K562 (cell line): ENCODE data around the gene EVPL. TPM values are rescaled to one million over a fixed set of nuclear protein-coding genes. Genes with fewer than 3 reads are reported as not detected.

Experiments
- ATAC-seq: fragments of 200-7000 bp; cut with Tn5 transposase; 3 replicates; pipeline ENCODE4 v1.9.1; 2020; ENCODE audit warnings: moderate library complexity
- BruUV-seq: library from RNA; stranded (reverse); fragments of 400-500 nt; replicated peaks from 2 replicates; lab custom pipeline; 2021; lab: Mats Ljungman, UMichigan
- CTCF ChIA-PET: fragments of 300-600 bp; formaldehyde crosslinking; extraction: SDS; loops from one replicate; lab custom pipeline; 2021; ENCODE audit warnings: low intra/inter-chr PET ratio; lab: Yijun Ruan, JAX
- POLR2A ChIA-PET: fragments of 300-600, 350-650 bp; sonication (Branson Sonifier 250); formaldehyde crosslinking; extraction: SDS; loops from one replicate; lab custom pipeline; 2021; ENCODE audit warnings: antibody characterized with exemption, inconsistent platforms; lab: Yijun Ruan, JAX
- DNase-seq, 4 experiments: peaks; one replicate each; pipeline versions ENCODE4 v3.0.0 to v3.0.0-alpha.2; 2011 to 2018; ENCODE audit warnings: low spot score in 3 of 4, mixed read lengths in 3 of 4; ENCODE audit errors: extremely low read depth in 1 of 4
- FAIRE-seq: peaks from 2 replicates; lab custom pipeline; 2011; peaks lifted over from hg19 to GRCh38; lab: Jason Lieb, UNC
- H2AFZ ChIP-seq: 2 replicates; pipeline ENCODE4 v1.6.0; 2011; ENCODE audit warnings: low read depth, low read length, control low read depth, inconsistent platforms
- H3K27ac ChIP-seq: fragments of 200-600 bp; 3 replicates; pipeline ENCODE4 v1.8.0; 2011; ENCODE audit warnings: low read depth, mild to moderate bottlenecking, control low read depth, inconsistent platforms, low read length, moderate library complexity, mixed read lengths; ENCODE audit errors: extremely low read depth
- H3K27me3 ChIP-seq, 2 experiments: fragments of 300-600 bp in 1 of 2; 2 replicates in 1 of 2; 3 replicates in 1 of 2; pipeline versions ENCODE4 v1.6.0 to v1.8.0; 2011; ENCODE audit warnings: inconsistent platforms in 2 of 2, low read length in 2 of 2, mild to moderate bottlenecking in 1 of 2, mixed read lengths in 1 of 2, moderate library complexity in 1 of 2; ENCODE audit not compliant: control insufficient read depth in 2 of 2, insufficient read depth in 2 of 2
- H3K36me3 ChIP-seq: fragments of 300-600 bp; 3 replicates; pipeline ENCODE4 v1.8.0; 2011; ENCODE audit warnings: mild to moderate bottlenecking, low read length, inconsistent platforms; ENCODE audit not compliant: control insufficient read depth, insufficient read depth
- H3K4me1 ChIP-seq, 2 experiments: fragments of 200-600 bp in 1 of 2; replicated peaks in 1 of 2; 2 replicates in 1 of 2; 3 replicates in 1 of 2; pipeline versions ENCODE4 v1.5.1 to v1.8.0; 2011; ENCODE audit warnings: inconsistent platforms in 2 of 2, low read length in 2 of 2, mild to moderate bottlenecking in 1 of 2, mixed read lengths in 1 of 2, moderate library complexity in 1 of 2; ENCODE audit not compliant: control insufficient read depth in 2 of 2, insufficient read depth in 2 of 2
- H3K4me2 ChIP-seq: 2 replicates; pipeline ENCODE4 v1.6.1; 2011; ENCODE audit warnings: low read length, control low read depth, inconsistent platforms, mixed read lengths; ENCODE audit not compliant: insufficient read depth
- H3K4me3 ChIP-seq: fragments of 200-600 bp; sonication (generic), shearing (Covaris generic); 2 replicates; pipeline ENCODE4 v1.5.1; 2016; ENCODE audit warnings: control low read depth, inconsistent platforms
- H3K79me2 ChIP-seq: fragments of 200-600 bp; 3 replicates; pipeline ENCODE4 v1.8.0; 2011; ENCODE audit warnings: low read length, inconsistent platforms; ENCODE audit not compliant: control insufficient read depth, insufficient read depth
- H3K9ac ChIP-seq, 2 experiments: 2 replicates each; pipeline versions ENCODE4 v1.6.0 to v1.6.1; 2011; ENCODE audit warnings: low read depth in 2 of 2, low read length in 2 of 2, control low read depth in 1 of 2, inconsistent platforms in 1 of 2, mild to moderate bottlenecking in 1 of 2, mixed read lengths in 1 of 2; ENCODE audit not compliant: insufficient read depth in 1 of 2
- H3K9me1 ChIP-seq: one replicate; pipeline ENCODE4 v1.6.0; 2011; ENCODE audit warnings: inconsistent platforms, mild to moderate bottlenecking, low read length, moderate library complexity; ENCODE audit not compliant: control insufficient read depth, insufficient read depth
- H3K9me3 ChIP-seq: replicated peaks from 2 replicates; pipeline ENCODE4 v1.5.1; 2011; ENCODE audit warnings: low read depth, low read length, inconsistent platforms; ENCODE audit not compliant: control insufficient read depth, insufficient read depth
- H4K20me1 ChIP-seq: replicated peaks from 2 replicates; pipeline ENCODE4 v1.6.1; 2011; ENCODE audit warnings: low read length, inconsistent platforms, mixed read lengths; ENCODE audit not compliant: control insufficient read depth, insufficient read depth
- ARID3B ChIP-seq: fragments of 250-450 bp; sonication (Bioruptor Pico); IDR thresholded peaks from 2 replicates; pipeline ENCODE4 v1.4.0; 2020; ENCODE audit warnings: borderline replicate concordance
- ATF3 ChIP-seq, 2 experiments: fragments of 450-650 bp in 1 of 2; sonication (generic) in 1 of 2; formaldehyde crosslinking in 1 of 2; IDR thresholded peaks in 1 of 2; conservative IDR thresholded peaks in 1 of 2; 2 replicates each; pipeline versions ENCODE4 v1.6.1 to v1.8.1; 2016 to 2023; ENCODE audit warnings: mild to moderate bottlenecking in 2 of 2, moderate library complexity in 2 of 2, inconsistent platforms in 1 of 2, missing genetic modification reagents in 1 of 2
- BCOR ChIP-seq: fragments of 450-650 bp; IDR thresholded peaks from 2 replicates; pipeline ENCODE4 v1.6.1; 2016
- BRD9 ChIP-seq: fragments of 450-650 bp; IDR thresholded peaks from 2 replicates; pipeline ENCODE4 v1.6.1; 2018; ENCODE audit warnings: low read depth; ENCODE audit not compliant: partially characterized antibody
- DPF2 ChIP-seq: fragments of 450-650 bp; IDR thresholded peaks from 2 replicates; pipeline ENCODE4 v1.6.1; 2016
- ELF2 ChIP-seq: fragments of 250-450 bp; sonication (Bioruptor Pico); IDR thresholded peaks from 2 replicates; pipeline ENCODE4 v1.5.0; 2021; ENCODE audit warnings: mild to moderate bottlenecking
- ELF4 ChIP-seq: fragments of 450-650 bp; formaldehyde crosslinking; IDR thresholded peaks from 2 replicates; pipeline ENCODE4 v1.4.0; 2022; ENCODE audit warnings: missing genetic modification characterization
- ETV5 ChIP-seq: sonication (generic); formaldehyde crosslinking; IDR thresholded peaks from 2 replicates; pipeline ENCODE4 v1.4.0; 2020; ENCODE audit warnings: low read depth, mild to moderate bottlenecking, missing genetic modification reagents
- HDAC1 ChIP-seq, 2 experiments: fragments of 450-650 bp; IDR thresholded peaks; 2 replicates each; pipeline ENCODE4 v1.6.1; 2016 to 2017; ENCODE audit warnings: inconsistent platforms in 1 of 2, mild to moderate bottlenecking in 1 of 2, moderate library complexity in 1 of 2
- KAT2B ChIP-seq: IDR thresholded peaks from one replicate; pipeline ENCODE4 v1.6.1; 2012; ENCODE audit warnings: low read depth, mild to moderate bottlenecking, control low read depth, inconsistent platforms, low read length, moderate library complexity
- KDM1A ChIP-seq, 2 experiments: fragments of 450-650 bp; IDR thresholded peaks; 2 replicates each; pipeline ENCODE4 v1.6.1; 2016; ENCODE audit warnings: mild to moderate bottlenecking in 2 of 2
- MAFG ChIP-seq: fragments of 450-650 bp; conservative IDR thresholded peaks from 2 replicates; pipeline ENCODE4 v1.6.1; 2016; ENCODE audit warnings: missing genetic modification characterization, missing compliant biosample characterization
- POLR2G ChIP-seq: fragments of 200-400 bp; formaldehyde crosslinking; IDR thresholded peaks from 2 replicates; pipeline ENCODE4 v1.6.1; 2017; ENCODE audit warnings: low read depth, mild to moderate bottlenecking, antibody characterized with exemption, low read length, moderate library complexity
- SMARCA4 ChIP-seq: fragments of 450-650 bp; IDR thresholded peaks from 2 replicates; pipeline ENCODE4 v1.6.1; 2016
- SMARCE1 ChIP-seq: fragments of 450-650 bp; IDR thresholded peaks from 2 replicates; pipeline ENCODE4 v1.7.1; 2016; ENCODE audit warnings: mild to moderate bottlenecking
- XRCC4 ChIP-seq: IDR thresholded peaks from one replicate; pipeline ENCODE4 v1.6.1; 2011; ENCODE audit not compliant: insufficient read depth, insufficient read length; ENCODE audit errors: extremely low read depth
- ZBTB33 ChIP-seq: sonication (generic); formaldehyde crosslinking; IDR thresholded peaks from 2 replicates; pipeline ENCODE4 v1.8.1; 2023; ENCODE audit warnings: mild to moderate bottlenecking, missing genetic modification reagents
- ZNF384 ChIP-seq: IDR thresholded peaks from 2 replicates; pipeline ENCODE4 v1.6.1; 2012; ENCODE audit warnings: low read depth, low read length, improper control_type of control experiment
- WGBS: fragments of 100-300 bp; shearing (Covaris generic); methylation state at CpG from one replicate; pipeline ENCODE4 v1.1.6; 2016; ENCODE audit warnings: low coverage, mixed read lengths; ENCODE audit not compliant: insufficient coverage; ENCODE audit errors: missing lambda C conversion rate; 5-methylcytosine and 5-hydroxymethylcytosine counted together
- in situ Hi-C: fragments of 300-500 bp; cut with MboI; formaldehyde crosslinking; loops from 4 replicates; pipeline ENCODE4 v1.15.0; 2018; ENCODE audit warnings: inconsistent platforms, mixed read lengths
- intact Hi-C: fragments of 100-400 bp; cut with micrococcal nuclease; formaldehyde crosslinking; loops from 2 replicates; pipeline ENCODE4 v1.14.2; 2022
- polyA plus RNA-seq, 8 experiments: library from polyadenylated mRNA; depleted of rRNA in 4 of 8; stranded (reverse) in 5 of 8; unstranded in 3 of 8; fragments of >200 nt; fragmentation: Nextera tagmentation in 2 of 8; fragmentation: Illumina TruSeq in 1 of 8; extraction: Ambion mirVana in 2 of 8; extraction: Trizol in 1 of 8; gene quantifications; 2 replicates each; pipeline versions ENCODE4 v1.2.1 to v1.2.3, GENCODE V29; 2011 to 2014; ENCODE audit warnings: inconsistent platforms in 1 of 8, missing spikeins in 1 of 8
- total RNA-seq, 7 experiments: library from RNA; depleted of rRNA in 6 of 7; stranded (reverse); fragments of >200 nt in 6 of 7; fragmentation: Illumina TruSeq in 2 of 7; extraction: Trizol in 2 of 7; gene quantifications; 2 replicates each; pipeline versions ENCODE4 v1.2.1 to v1.2.3, GENCODE V29; 2011 to 2021; ENCODE audit warnings: low replicate concordance in 1 of 7

EVPL gene
- total and polyA plus RNA-seq, 9 of the 15 experiments (the other 6 are each of a cell fraction or from before 2014, with no cell fraction given), result 0.08 to 0.18 (median 0.16) TPM; not detected in 5

GRCh38 chr17:75980188-75981018 is 46.7 kb downstream of the EVPL start:
- 35% methylated on average over 18 of the region's 18 CpGs for WGBS
- Histone ChIP-seq H3K36me3 (peaks cover 3% of the 10 kb centered on the region; the same call in 1 of the 3 replicates), H3K4me2 (peak overlapping the region; percentile 96), H3K79me2 (peaks cover 38% of the 10 kb centered on the region), H4K20me1 (no peaks in the 10 kb centered on the region), H3K27me3 (no peaks in the 10 kb centered on the region), H3K9me1 (no peaks in the 10 kb centered on the region), H2AFZ (peak overlapping the region; percentile 95; the same call in 1 of the 2 replicates), H3K4me1 (peaks cover 34 to 43% of the 10 kb centered on the region in 2 experiments), H3K27ac (peak overlapping the region; percentile 78), H3K4me3 (peak overlapping the region; percentile 67), H3K9ac (peak overlapping the region; percentile 79 to 96), H3K9me3 (no peaks in the 10 kb centered on the region)
- ChIA-PET POLR2A (interaction anchor here (0.6 to 1.5 kb wide), 8 partner anchors 10 to 240 kb away, joined by 3 to 5 read pairs (median 3); no protein-coding TSS in a partner anchor), CTCF (no interaction called here)
- FAIRE-seq (no peak), DNase-seq (peak in 1 of 4 experiments; percentile 25), ATAC-seq (peak; percentile 6)
- intact Hi-C loops, result no loop called here
- TSS peak; percentile 41 for BruUV-seq
- in situ Hi-C loops, result no loop called here
- TF ChIP-seq BCOR (peak; percentile 80), KAT2B (no peak), ELF4 (CRISPR knock-in tag) (no peak), KDM1A (IDR thresholded peaks at IDR 0.05) (peak in 1 of 2 experiments; percentile 56; a peak in 1 of 4 replicates), ETV5 (CRISPR knock-in tag) (0 out of 2 replicates have a peak, but pooled peaks have one; percentile 9), SMARCA4 (peak; percentile 31; the same call in 1 of the 2 replicates), POLR2G (no peak), BRD9 (peak; percentile 5), ZNF384 (peak; percentile 62), HDAC1 (IDR thresholded peaks at IDR 0.05) (peak in 1 of 2 experiments; percentile 13; a peak in 2 of 4 replicates), MAFG (tag) (0 out of 2 replicates have a peak, but pooled peaks have one; percentile 7), DPF2 (no peak), ELF2 (CRISPR knock-in tag) (no peak), ARID3B (CRISPR knock-in tag) (no peak), XRCC4 (no peak), SMARCE1 (no peak), ZBTB33 (CRISPR knock-in tag) (peak; percentile 42; the same call in 1 of the 2 replicates), ATF3 (IDR thresholded peaks at IDR 0.05) (peak; percentile 34; the same call in 1 of the 2 replicates), ATF3 (CRISPR knock-in tag; conservative IDR thresholded peaks at IDR 0.05) (no peak)
